Hepatocyte (in vitro differentiated cells): Measurements from ENCODE around the gene TRIOBP. TPM values are rescaled to one million over a fixed set of nuclear protein-coding genes. Genes with fewer than 3 reads are reported as not detected.

ENCODE experiments used
- DNase-seq: peaks from one replicate; pipeline ENCODE4 v3.0.0-alpha.2; 2016; ENCODE audit warnings: low spot score
- H2AFZ ChIP-seq: fragments of 200-600 bp; sonication (generic); 2 replicates; pipeline ENCODE4 v1.6.0; 2016; ENCODE audit warnings: antibody characterized with exemption, mild to moderate bottlenecking
- H3K27ac ChIP-seq: fragments of 200-600 bp; sonication (generic); 2 replicates; pipeline ENCODE4 v1.5.1; 2016; ENCODE audit warnings: mild to moderate bottlenecking
- H3K27me3 ChIP-seq: fragments of 200-600 bp; sonication (generic); 2 replicates; pipeline ENCODE4 v1.6.1; 2016
- H3K36me3 ChIP-seq: fragments of 200-600 bp; sonication (generic); replicated peaks from 2 replicates; pipeline ENCODE4 v1.5.1; 2016; ENCODE audit warnings: low read depth; ENCODE audit not compliant: insufficient read depth
- H3K4me1 ChIP-seq: fragments of 200-600 bp; sonication (generic); 2 replicates; pipeline ENCODE4 v1.5.1; 2016; ENCODE audit warnings: mild to moderate bottlenecking, moderate library complexity; ENCODE audit not compliant: insufficient read depth
- H3K4me2 ChIP-seq: fragments of 200-600 bp; sonication (generic); 2 replicates; pipeline ENCODE4 v1.6.0; 2016
- H3K4me3 ChIP-seq: fragments of 200-600 bp; sonication (generic); 2 replicates; pipeline ENCODE4 v1.5.1; 2016; ENCODE audit warnings: mild to moderate bottlenecking
- H3K79me2 ChIP-seq: fragments of 200-600 bp; sonication (generic); 2 replicates; pipeline ENCODE4 v1.6.0; 2017; ENCODE audit warnings: mild to moderate bottlenecking
- H3K9me2 ChIP-seq: fragments of 200-600 bp; sonication (generic); replicated peaks from 2 replicates; pipeline ENCODE4 v1.6.0; 2017; ENCODE audit warnings: mild to moderate bottlenecking; ENCODE audit not compliant: insufficient read depth
- H3K9me3 ChIP-seq: fragments of 200-600 bp; sonication (generic); 2 replicates; pipeline ENCODE4 v1.5.1; 2016; ENCODE audit warnings: low read depth, mild to moderate bottlenecking
- H4K20me1 ChIP-seq: fragments of 200-600 bp; sonication (generic); 2 replicates; pipeline ENCODE4 v1.6.0; 2016; ENCODE audit warnings: mild to moderate bottlenecking; ENCODE audit not compliant: insufficient read depth, poor library complexity, severe bottlenecking
- CTCF ChIP-seq: fragments of 200-600 bp; sonication (generic); IDR thresholded peaks from 2 replicates; pipeline ENCODE4 v1.5.1; 2016; ENCODE audit warnings: antibody characterized with exemption, mild to moderate bottlenecking; ENCODE audit not compliant: poor library complexity
- EZH2 ChIP-seq: fragments of 200-600 bp; sonication (generic); IDR thresholded peaks from 2 replicates; pipeline ENCODE4 v1.6.1; 2016; ENCODE audit warnings: antibody characterized with exemption, mild to moderate bottlenecking, borderline replicate concordance
- EZH2phosphoT487 ChIP-seq: fragments of 200-600 bp; sonication (generic); IDR thresholded peaks from one replicate; pipeline ENCODE4 v1.6.1; 2018; ENCODE audit warnings: antibody characterized with exemption, mild to moderate bottlenecking, low read depth, moderate library complexity; ENCODE audit not compliant: unreplicated experiment, severe bottlenecking
- WGBS: methylation state at CpG from one replicate; pipeline ENCODE4 v1.1.6; 2016; ENCODE audit warnings: low lambda C conversion rate; ENCODE audit errors: missing lambda C conversion rate; 5-methylcytosine and 5-hydroxymethylcytosine counted together
- polyA plus RNA-seq: library from polyadenylated mRNA; unstranded; fragments of >200 nt; fragmentation: Nextera tagmentation; extraction: Ambion mirVana; gene quantifications from 2 replicates; pipeline ENCODE4 v1.2.1, GENCODE V29; 2016
- total RNA-seq: library from RNA; depleted of rRNA; stranded (reverse); fragments of >200 nt; gene quantifications from 2 replicates; pipeline ENCODE4 v1.2.3, GENCODE V29; 2014

The TRIOBP gene
- total and polyA plus RNA-seq, 2 experiments from 2014 or later = 57.2 to 96.1 TPM

DNA sequence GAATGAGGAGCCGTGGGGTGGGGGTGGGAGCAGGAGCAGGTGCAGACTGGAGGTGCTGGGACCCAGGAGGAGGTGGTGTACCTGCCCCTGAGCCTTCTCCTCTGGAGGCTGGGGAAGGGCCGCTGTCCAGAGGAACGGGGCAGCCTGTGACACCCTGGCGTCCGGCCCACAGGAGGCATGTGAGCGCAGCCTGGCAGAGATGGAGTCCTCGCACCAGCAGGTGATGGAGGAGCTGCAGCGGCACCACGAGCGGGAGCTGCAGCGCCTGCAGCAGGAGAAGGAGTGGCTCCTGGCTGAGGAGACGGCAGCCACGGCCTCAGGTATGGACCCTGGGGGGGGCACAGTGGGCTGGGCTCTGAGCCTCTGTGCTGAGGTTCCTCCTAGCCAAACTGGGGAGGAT lies 68.7 kb downstream of the TRIOBP start:
- no peak for TF ChIP-seq EZH2phosphoT487
- no peak for TF ChIP-seq EZH2
- TF ChIP-seq CTCF = no peak

GRCh38 chr22:37765953-37766576 lies 69.2 kb downstream of the TRIOBP start:
- Histone ChIP-seq H3K4me1 (no peaks in the 10 kb centered on the region), H4K20me1 (no peaks in the 10 kb centered on the region), H3K27ac (no peak overlapping the region), H3K4me2 (no peak overlapping the region), H3K27me3 (no peaks in the 10 kb centered on the region), H3K36me3 (no peaks in the 10 kb centered on the region), H3K4me3 (no peak overlapping the region), H3K9me3 (no peaks in the 10 kb centered on the region), H3K79me2 (no peaks in the 10 kb centered on the region), H3K9me2 (no peaks in the 10 kb centered on the region), H2AFZ (no peak overlapping the region)
- 94% methylated on average over 8 of the region's 8 CpGs for WGBS
- TF ChIP-seq CTCF = no peak
- TF ChIP-seq EZH2 = no peak
- TF ChIP-seq EZH2phosphoT487 = no peak
- DNase-seq = no peak

More for the DNA sequence above, 68.7 kb downstream of the TRIOBP start:
- Histone ChIP-seq H3K4me2 (no peak overlapping the region), H3K9me2 (no peaks in the 10 kb centered on the region), H2AFZ (no peak overlapping the region), H3K36me3 (no peaks in the 10 kb centered on the region), H4K20me1 (no peaks in the 10 kb centered on the region), H3K79me2 (no peaks in the 10 kb centered on the region), H3K27me3 (no peaks in the 10 kb centered on the region), H3K4me3 (no peak overlapping the region), H3K27ac (no peak overlapping the region), H3K4me1 (no peaks in the 10 kb centered on the region), H3K9me3 (no peaks in the 10 kb centered on the region)
- WGBS = 93% methylated on average over 13 of the region's 13 CpGs
- no peak for DNase-seq

DNA sequence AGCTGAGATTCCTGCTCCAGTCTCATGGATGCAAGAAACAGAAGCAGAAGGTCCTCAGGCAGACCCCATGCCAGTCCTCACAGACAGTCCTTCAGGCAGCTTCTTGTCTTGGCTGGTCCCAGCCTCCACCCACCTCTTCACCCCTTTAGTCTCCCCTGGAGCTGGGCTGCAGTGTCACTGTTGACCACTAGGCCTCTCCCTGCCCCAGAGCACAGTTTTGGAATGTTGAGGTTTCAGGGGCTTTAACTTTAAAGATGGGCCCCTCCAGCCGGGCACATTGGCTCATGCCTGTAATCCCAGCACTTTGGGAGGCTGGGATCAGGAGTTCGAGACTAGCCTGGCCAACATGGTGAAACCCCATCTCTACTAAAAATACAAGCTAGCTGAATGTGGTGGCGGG lies 71.4 kb downstream of the TRIOBP start:
- H3K4me1 ChIP-seq = no peaks in the 10 kb centered on the region
- no peaks in the 10 kb centered on the region for H3K9me2 ChIP-seq
- no peaks in the 10 kb centered on the region for H4K20me1 ChIP-seq
- no peak overlapping the region for H3K27ac ChIP-seq
- no peak for DNase-seq
- no peak overlapping the region for H3K4me3 ChIP-seq
- H2AFZ ChIP-seq = no peak overlapping the region
- H3K36me3 ChIP-seq = no peaks in the 10 kb centered on the region
- H3K9me3 ChIP-seq = no peaks in the 10 kb centered on the region
- no peak overlapping the region for H3K4me2 ChIP-seq
- TF ChIP-seq EZH2 (no peak), EZH2phosphoT487 (no peak), CTCF (peak; percentile 4)
- 96% methylated on average over 3 of the region's 3 CpGs for whole genome bisulfite sequencing
- H3K27me3 ChIP-seq = no peaks in the 10 kb centered on the region
- H3K79me2 ChIP-seq = no peaks in the 10 kb centered on the region
